Ectodermal cell (in vitro differentiated cells): Measurements from ENCODE around the gene JARID2.

Experiments
- H3K27ac ChIP-seq: 2 replicates; pipeline ENCODE4 v1.7.0; 2013; ENCODE audit warnings: mild to moderate bottlenecking, low read depth, low read length; ENCODE audit not compliant: insufficient read depth, poor library complexity, severe bottlenecking
- H3K27me3 ChIP-seq: 2 replicates; pipeline ENCODE4 v1.7.0; 2013; ENCODE audit warnings: mild to moderate bottlenecking, low read length; ENCODE audit not compliant: insufficient read depth, control insufficient read depth, poor library complexity, severe bottlenecking
- H3K36me3 ChIP-seq: one replicate; pipeline ENCODE4 v1.7.0; 2013; ENCODE audit warnings: low read length; ENCODE audit not compliant: control insufficient read depth, insufficient read depth
- H3K4me1 ChIP-seq: one replicate; pipeline ENCODE4 v1.7.0; 2013; ENCODE audit warnings: low read length; ENCODE audit not compliant: control insufficient read depth, insufficient read depth
- H3K4me3 ChIP-seq: 2 replicates; pipeline ENCODE4 v1.7.0; 2013; ENCODE audit warnings: low read depth, low read length, control low read depth; ENCODE audit not compliant: insufficient read depth
- H3K9me3 ChIP-seq: 2 replicates; pipeline ENCODE4 v1.7.0; 2013; ENCODE audit warnings: mild to moderate bottlenecking, low read length, moderate library complexity; ENCODE audit not compliant: control insufficient read depth
- WGBS, 2 experiments: methylation state at CpG; one replicate each; pipeline ENCODE4 v1.1.7; 2013; ENCODE audit warnings: missing lambda C conversion rate in 2 of 2; 5-methylcytosine and 5-hydroxymethylcytosine counted together

JARID2 gene

DNA sequence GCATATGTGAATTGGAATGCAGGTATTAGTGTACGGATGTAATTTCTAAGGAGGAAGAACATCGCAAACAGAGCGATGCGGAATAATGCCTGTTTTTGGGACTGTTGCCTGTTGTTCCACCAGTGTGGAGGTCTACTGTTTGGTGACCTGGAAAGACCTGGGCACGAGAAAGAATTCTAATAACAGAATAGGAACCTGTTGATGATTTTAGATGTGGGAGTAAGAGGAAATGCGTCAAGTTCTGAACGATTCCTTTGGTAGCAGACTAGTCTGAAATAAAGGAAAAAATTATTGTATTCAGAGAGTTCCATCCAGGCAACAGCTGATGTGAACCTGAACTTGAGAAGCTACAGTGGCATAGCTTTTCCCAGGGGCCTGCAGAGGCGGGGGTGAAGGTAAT is 224.9 kb downstream of the JARID2 start:
- H3K36me3 ChIP-seq, result no peaks in the 10 kb centered on the region
- no peaks in the 10 kb centered on the region for H3K27me3 ChIP-seq
- no peaks in the 10 kb centered on the region for H3K9me3 ChIP-seq
- H3K4me1 ChIP-seq, result no peaks in the 10 kb centered on the region
- no peak overlapping the region for H3K27ac ChIP-seq
- no peak overlapping the region for H3K4me3 ChIP-seq
- WGBS, 2 experiments, result 95% methylated on average over 8 of the region's 8 CpGs

DNA sequence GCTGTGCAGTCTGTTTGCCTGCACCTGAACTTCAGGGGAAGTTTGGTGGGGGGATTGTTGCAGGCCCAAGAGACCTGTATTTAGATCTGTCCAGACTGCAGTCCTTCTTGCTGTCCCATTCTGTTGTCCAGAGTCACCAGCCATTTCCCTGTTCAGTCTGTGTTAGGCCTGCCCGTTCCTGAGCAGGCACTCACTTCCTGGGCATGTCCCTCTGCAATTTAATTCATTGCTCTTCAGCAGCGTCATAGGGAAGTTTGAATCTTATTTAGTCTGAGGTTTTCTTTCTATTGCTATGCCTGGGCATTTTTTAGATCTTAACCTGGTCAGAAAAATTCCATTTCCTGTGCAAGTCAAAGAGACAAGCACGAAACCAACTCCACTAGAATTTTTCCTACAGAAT is 226.8 kb downstream of the JARID2 start:
- Histone ChIP-seq H3K36me3 (no peaks in the 10 kb centered on the region), H3K27ac (no peak overlapping the region)
- WGBS, 2 experiments, result 93 to 98% methylated on average over 3 of the region's 3 CpGs

GRCh38 chr6:15473174-15473573 is 227.3 kb downstream of the JARID2 start:
- no peaks in the 10 kb centered on the region for H3K4me1 ChIP-seq
- no peaks in the 10 kb centered on the region for H3K9me3 ChIP-seq
- H3K27ac ChIP-seq, result no peak overlapping the region
- no peaks in the 10 kb centered on the region for H3K27me3 ChIP-seq
- H3K36me3 ChIP-seq, result no peaks in the 10 kb centered on the region
- H3K4me3 ChIP-seq, result no peak overlapping the region
- WGBS, 2 experiments, result 89 to 95% methylated on average over 5 of the region's 7 CpGs

More for the DNA sequence above, 226.8 kb downstream of the JARID2 start:
- Histone ChIP-seq H3K4me1 (no peaks in the 10 kb centered on the region), H3K4me3 (no peak overlapping the region), H3K27me3 (no peaks in the 10 kb centered on the region), H3K9me3 (no peaks in the 10 kb centered on the region)

DNA sequence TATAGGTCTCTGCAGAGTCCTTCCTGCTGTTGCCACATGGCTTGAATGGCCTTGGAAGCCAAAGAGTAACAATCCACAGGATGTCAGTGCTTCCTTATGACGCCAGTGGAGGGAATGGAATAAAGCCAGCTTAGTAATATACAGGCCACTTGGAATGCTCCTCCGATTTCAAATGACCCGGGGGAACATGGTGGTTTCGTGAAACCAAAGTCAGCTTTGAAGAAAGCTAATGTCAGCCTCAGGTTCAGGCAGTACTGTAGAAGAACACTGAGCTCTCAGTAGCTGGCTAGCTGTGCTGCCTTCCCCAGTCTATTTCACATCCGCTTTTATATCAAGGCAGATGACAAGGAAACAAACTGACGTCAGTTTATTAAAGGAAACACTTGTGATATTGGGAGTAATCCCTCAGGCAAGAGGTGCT is 227.9 kb downstream of the JARID2 start:
- 94 to 95% methylated on average over 6 of the region's 6 CpGs for WGBS, 2 experiments
- no peak overlapping the region for H3K4me3 ChIP-seq
- no peak overlapping the region for H3K27ac ChIP-seq

DNA sequence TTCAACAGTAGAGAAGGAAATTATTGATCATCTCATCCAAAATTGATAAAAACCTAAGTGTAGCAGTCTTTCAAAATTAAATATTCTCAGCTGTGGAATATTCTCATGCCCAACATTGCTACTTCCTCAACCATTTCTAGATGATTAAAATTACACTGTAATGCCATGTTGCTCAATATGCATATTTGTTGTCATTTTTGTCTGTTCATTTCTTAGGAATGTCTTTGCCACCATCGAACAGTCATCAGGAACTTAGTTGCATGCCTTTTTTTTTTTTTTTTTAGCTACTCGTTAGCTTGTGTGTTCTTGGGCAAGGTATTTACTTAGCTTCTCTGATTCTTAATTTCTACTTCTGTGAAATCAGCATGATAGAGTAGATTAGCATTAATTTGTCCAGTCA is 228.3 kb downstream of the JARID2 start:
- Histone ChIP-seq H3K4me1 (no peaks in the 10 kb centered on the region), H3K9me3 (no peaks in the 10 kb centered on the region), H3K4me3 (no peak overlapping the region), H3K36me3 (no peaks in the 10 kb centered on the region), H3K27me3 (no peaks in the 10 kb centered on the region), H3K27ac (no peak overlapping the region)
- 95 to 96% methylated on average over 1 of the region's 2 CpGs for WGBS, 2 experiments

More for the DNA sequence above, 227.9 kb downstream of the JARID2 start:
- Histone ChIP-seq H3K27me3 (no peaks in the 10 kb centered on the region), H3K9me3 (no peaks in the 10 kb centered on the region), H3K36me3 (no peaks in the 10 kb centered on the region), H3K4me1 (no peaks in the 10 kb centered on the region)

- H3K27ac ChIP-seq, result no peak overlapping the region
- no peaks in the 10 kb centered on the region for H3K9me3 ChIP-seq
- 77 to 81% methylated on average over 6 of the region's 6 CpGs for WGBS, 2 experiments
- H3K4me1 ChIP-seq, result no peaks in the 10 kb centered on the region
- H3K4me3 ChIP-seq, result no peak overlapping the region
- H3K36me3 ChIP-seq, result no peaks in the 10 kb centered on the region
- no peaks in the 10 kb centered on the region for H3K27me3 ChIP-seq
Measured at GRCh38 chr6:15475261-15475660, 229.4 kb downstream of the JARID2 start.

- Histone ChIP-seq H3K27me3 (no peaks in the 10 kb centered on the region), H3K4me1 (no peaks in the 10 kb centered on the region), H3K36me3 (no peaks in the 10 kb centered on the region), H3K27ac (no peak overlapping the region), H3K4me3 (no peak overlapping the region), H3K9me3 (no peaks in the 10 kb centered on the region)
- WGBS, 2 experiments, result 92 to 95% methylated on average over 4 of the region's 4 CpGs
Measured at GRCh38 chr6:15475872-15476271, 230.0 kb downstream of the JARID2 start.

DNA sequence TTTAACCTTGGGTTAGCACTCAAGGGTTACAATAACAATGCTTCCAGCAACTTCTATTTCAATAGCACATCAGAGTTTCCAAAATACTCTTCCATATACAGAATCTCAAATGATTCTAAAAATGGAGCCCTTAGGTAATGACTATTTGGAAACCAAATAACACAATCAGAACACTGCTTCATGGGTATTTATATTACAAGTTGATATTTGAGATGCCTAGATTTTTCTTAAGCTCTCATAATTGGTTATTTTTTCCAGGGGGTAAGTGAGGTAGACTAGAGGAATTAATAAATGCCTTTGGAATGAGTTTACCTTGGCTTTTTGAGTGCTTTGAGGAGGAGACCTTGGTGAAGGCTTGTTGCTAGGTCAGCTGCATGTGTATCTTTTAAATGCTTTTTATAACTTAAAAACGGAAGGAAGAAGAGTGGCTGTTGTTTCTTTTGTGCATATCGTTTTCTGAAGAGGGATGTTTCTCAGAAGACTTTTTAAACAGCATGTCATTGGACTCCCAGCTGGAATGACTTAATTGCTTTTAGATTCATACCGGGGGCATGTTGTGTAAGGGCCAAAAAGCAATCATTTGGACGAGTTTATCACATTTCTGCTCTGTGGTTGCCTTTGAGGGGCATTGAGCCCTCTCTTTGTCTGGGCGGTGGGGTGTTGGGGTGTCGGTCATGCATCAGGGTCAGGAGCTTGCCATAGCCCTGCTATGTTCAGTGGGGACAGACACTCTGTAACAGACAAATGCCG is 230.9 kb downstream of the JARID2 start:
- no peaks in the 10 kb centered on the region for H3K9me3 ChIP-seq
- no peak overlapping the region for H3K4me3 ChIP-seq
- no peaks in the 10 kb centered on the region for H3K4me1 ChIP-seq
- H3K27me3 ChIP-seq, result no peaks in the 10 kb centered on the region
- no peak overlapping the region for H3K27ac ChIP-seq
- WGBS, 2 experiments, result 78 to 81% methylated on average over 7 of the region's 7 CpGs
- no peaks in the 10 kb centered on the region for H3K36me3 ChIP-seq

GRCh38 chr6:15477746-15478145 is 231.9 kb downstream of the JARID2 start:
- 58 to 60% methylated on average over 5 of the region's 5 CpGs for WGBS, 2 experiments
- H3K36me3 ChIP-seq, result no peaks in the 10 kb centered on the region
- H3K9me3 ChIP-seq, result no peaks in the 10 kb centered on the region

GRCh38 chr6:15479761-15480160 is 233.9 kb downstream of the JARID2 start:
- Histone ChIP-seq H3K27me3 (no peaks in the 10 kb centered on the region), H3K27ac (no peak overlapping the region), H3K4me1 (no peaks in the 10 kb centered on the region), H3K9me3 (no peaks in the 10 kb centered on the region), H3K4me3 (no peak overlapping the region), H3K36me3 (no peaks in the 10 kb centered on the region)
- 91 to 93% methylated on average over 5 of the region's 5 CpGs for whole genome bisulfite sequencing, 2 experiments

More at GRCh38 chr6:15477746-15478145, 231.9 kb downstream of the JARID2 start:
- Histone ChIP-seq H3K27ac (no peak overlapping the region), H3K27me3 (no peaks in the 10 kb centered on the region), H3K4me1 (no peaks in the 10 kb centered on the region), H3K4me3 (no peak overlapping the region)
